Measurements from ENCODE around the gene TES. TPM values are rescaled to one million over a fixed set of nuclear protein-coding genes. Genes with fewer than 3 reads are reported as not detected.
A peak's percentile ranks its signal among the peaks of the same experiment; 100 is the strongest.

The TES gene
- total and polyA plus RNA-seq, 4 experiments from 2014 or later: 109 to 248 (median 154) TPM

DNA sequence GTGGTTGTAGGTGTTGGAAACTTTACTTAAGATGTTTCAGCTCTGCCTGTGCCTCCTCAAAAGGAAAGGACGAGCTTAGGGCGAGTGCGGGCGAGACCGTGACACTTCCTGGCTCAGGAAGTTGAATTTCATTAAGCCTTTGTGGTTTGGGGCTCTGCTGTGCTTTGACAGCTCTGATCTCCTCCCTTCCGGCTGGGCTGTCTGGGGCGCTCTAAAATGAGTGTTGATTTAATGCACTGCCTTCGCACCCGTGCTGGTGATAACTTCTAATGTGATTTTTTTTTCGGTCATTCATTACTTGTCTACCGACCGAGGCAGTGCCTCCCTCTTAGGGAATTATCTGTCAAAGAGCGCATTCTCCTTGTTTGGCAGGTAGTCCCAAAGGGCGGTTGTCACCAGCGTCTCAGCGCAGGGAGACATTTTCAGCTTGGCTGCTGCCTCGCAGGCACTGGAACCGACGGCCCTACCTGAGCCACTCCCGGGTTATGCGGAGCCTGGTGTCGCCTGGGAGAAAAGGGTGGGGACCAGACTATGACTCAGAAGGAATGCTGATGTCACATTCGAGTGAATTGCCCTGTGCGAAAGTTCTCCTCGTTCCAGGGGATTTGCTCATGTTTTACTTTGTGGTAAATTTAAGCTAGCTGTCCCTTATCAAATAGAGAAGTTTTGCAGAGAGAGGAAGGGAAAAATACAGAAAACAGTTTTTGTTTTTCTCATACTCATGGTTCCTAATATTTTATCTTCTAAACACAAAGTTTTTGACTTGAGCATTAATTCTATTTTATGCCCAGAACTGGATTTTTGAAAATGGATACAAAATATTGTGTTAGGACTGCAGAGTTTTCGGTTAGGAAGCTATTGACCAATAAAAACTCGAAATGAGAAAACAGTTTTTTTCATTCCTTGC is 920 bp downstream of the TES start:
- Histone ChIP-seq H3K27ac (ENCODE audit: low read depth, low read length) (peak overlapping the region; percentile 92), H3K4me3 (ENCODE audit: low read length in 2 of 2) (peak overlapping the region; percentile 62 to 82), H3K36me3 (ENCODE audit: insufficient read depth, low read length) (no peaks in the 10 kb centered on the region), H3K27me3 (ENCODE audit: insufficient read depth, low read length) (no peaks in the 10 kb centered on the region), H3K9me3 (ENCODE audit: control insufficient read depth in 1 of 2, low read length in 2 of 2) (no peaks in the 10 kb centered on the region), H3K4me1 (ENCODE audit: insufficient read depth, low read length) (peaks cover 56% of the 10 kb centered on the region)
- peak; percentile 80 to 93 (median 85) for DNase-seq
- Mint-ChIP-seq H3K27ac (peak overlapping the region; percentile 96 to 99 (median 98)), H3K36me3 (peaks cover 4 to 17% of the 10 kb centered on the region in 2 donors), H3K27me3 (no peaks in the 10 kb centered on the region), H3K4me3 (peak overlapping the region; percentile 93 to 98 (median 98)), H3K9me3 (peaks cover 0 to 3% (median 0%) of the 10 kb centered on the region in 8 donors), H3K4me1 (peaks cover 49 to 62% (median 56%) of the 10 kb centered on the region in 4 donors)
- intact Hi-C loops (cut with micrococcal nuclease): loop anchor here (1.0 to 10.0 kb wide), 9 partner anchors 10 to 1974 kb away; partner anchors contain the start of genes CAPZA2, LSM8, MDFIC and ST7
- POLR2A ChIA-PET (ENCODE audit: partially characterized antibody): interaction anchor here (0.5 to 5.9 kb wide), 21 partner anchors 8 to 1288 kb away, joined by 3 to 96 read pairs (median 5); no protein-coding TSS in a partner anchor
- CTCF ChIA-PET (ENCODE audit: partially characterized antibody): interaction anchor here (0.8 to 6.3 kb wide), 16 partner anchors 8 to 380 kb away, joined by 3 to 118 read pairs (median 5); no protein-coding TSS in a partner anchor

GRCh38 chr7:116211913-116212596 is 1.7 kb downstream of the TES start:
- Histone ChIP-seq H3K36me3 (ENCODE audit: insufficient read depth, low read length) (no peaks in the 10 kb centered on the region), H3K4me1 (ENCODE audit: insufficient read depth, low read length) (peaks cover 64% of the 10 kb centered on the region), H3K27ac (ENCODE audit: low read depth, low read length) (peak overlapping the region; percentile 92), H3K27me3 (ENCODE audit: insufficient read depth, low read length) (no peaks in the 10 kb centered on the region), H3K4me3 (ENCODE audit: low read length in 2 of 2) (peak overlapping the region; percentile 62 to 82), H3K9me3 (ENCODE audit: control insufficient read depth in 1 of 2, low read length in 2 of 2) (no peaks in the 10 kb centered on the region)
- H3K36me3 Mint-ChIP-seq: peaks cover 4 to 17% of the 10 kb centered on the region in 2 donors
- H3K27me3 Mint-ChIP-seq: no peaks in the 10 kb centered on the region
- H3K4me3 Mint-ChIP-seq: peak overlapping the region; percentile 93 to 98 (median 98)
- H3K4me1 Mint-ChIP-seq: peaks cover 51 to 66% (median 60%) of the 10 kb centered on the region in 4 donors
- ChIA-PET CTCF (ENCODE audit: partially characterized antibody) (interaction anchor here (1.3 to 6.3 kb wide), 9 partner anchors 10 to 314 kb away, joined by 4 to 118 read pairs (median 7); no protein-coding TSS in a partner anchor), POLR2A (ENCODE audit: partially characterized antibody) (interaction anchor here (0.5 to 5.9 kb wide), 12 partner anchors 12 to 742 kb away, joined by 3 to 96 read pairs (median 6); no protein-coding TSS in a partner anchor)
- intact Hi-C loops (cut with micrococcal nuclease): loop anchor here (1.0 to 10.0 kb wide), 9 partner anchors 9 to 1973 kb away; partner anchors contain the start of genes CAPZA2, LSM8, MDFIC and ST7
- peaks cover 0 to 3% (median 0%) of the 10 kb centered on the region in 8 donors for H3K9me3 Mint-ChIP-seq
- DNase-seq: no peak
- peak overlapping the region; percentile 96 to 99 (median 98) for H3K27ac Mint-ChIP-seq

- Mint-ChIP-seq H3K9me3 (no peaks in the 10 kb centered on the region), H3K4me1 (peaks cover 53 to 74% (median 65%) of the 10 kb centered on the region in 4 donors), H3K27ac (peak overlapping the region; percentile 96 to 99 (median 98)), H3K4me3 (peak overlapping the region; percentile 93 to 98 (median 98)), H3K36me3 (peaks cover 4 to 17% of the 10 kb centered on the region in 2 donors), H3K27me3 (no peaks in the 10 kb centered on the region)
- Histone ChIP-seq H3K36me3 (ENCODE audit: insufficient read depth, low read length) (no peaks in the 10 kb centered on the region), H3K4me3 (ENCODE audit: low read length in 2 of 2) (peak overlapping the region in 1 of 2 donors; percentile 3), H3K27me3 (ENCODE audit: insufficient read depth, low read length) (no peaks in the 10 kb centered on the region), H3K27ac (ENCODE audit: low read depth, low read length) (peak overlapping the region; percentile 92), H3K4me1 (ENCODE audit: insufficient read depth, low read length) (peaks cover 72% of the 10 kb centered on the region), H3K9me3 (ENCODE audit: control insufficient read depth in 1 of 2, low read length in 2 of 2) (no peaks in the 10 kb centered on the region)
- ChIA-PET POLR2A (ENCODE audit: partially characterized antibody) (interaction anchor here (1.1 to 5.9 kb wide), 4 partner anchors 13 to 644 kb away, joined by 3 to 96 read pairs (median 44); no protein-coding TSS in a partner anchor), CTCF (ENCODE audit: partially characterized antibody) (interaction anchor here (1.3 to 6.3 kb wide), 4 partner anchors 20 to 35 kb away, joined by 5 to 118 read pairs (median 30); no protein-coding TSS in a partner anchor)
- intact Hi-C loops (cut with micrococcal nuclease): loop anchor here (5.0 to 10.0 kb wide), 2 partner anchors 739 to 1288 kb away; partner anchors contain the start of genes MDFIC and ST7
- DNase-seq: no peak
These were observed 2.5 kb downstream of the TES start for GRCh38 chr7:116212869-116213268.

GRCh38 chr7:116213361-116214130 is 3.2 kb downstream of the TES start:
- POLR2A ChIA-PET (ENCODE audit: partially characterized antibody): interaction anchor here (0.9 to 5.9 kb wide), 3 partner anchors 17 to 1292 kb away, joined by 3 to 96 read pairs (median 3); partner anchors contain the start of gene MDFIC
- H3K9me3 Mint-ChIP-seq: no peaks in the 10 kb centered on the region
- H3K36me3 Mint-ChIP-seq: peaks cover 4 to 17% of the 10 kb centered on the region in 2 donors
- no peaks in the 10 kb centered on the region for H3K36me3 ChIP-seq (ENCODE audit: insufficient read depth, low read length)
- H3K4me1 ChIP-seq (ENCODE audit: insufficient read depth, low read length): peaks cover 79% of the 10 kb centered on the region
- no peaks in the 10 kb centered on the region for H3K9me3 ChIP-seq (ENCODE audit: control insufficient read depth in 1 of 2, low read length in 2 of 2)
- peaks cover 57 to 81% (median 68%) of the 10 kb centered on the region in 4 donors for H3K4me1 Mint-ChIP-seq
- H3K27ac ChIP-seq (ENCODE audit: low read depth, low read length): peak overlapping the region; percentile 92
- intact Hi-C loops (cut with micrococcal nuclease): loop anchor here (5.0 to 10.0 kb wide), 2 partner anchors 739 to 1289 kb away; partner anchors contain the start of genes MDFIC and ST7
- CTCF ChIA-PET (ENCODE audit: partially characterized antibody): interaction anchor here (1.3 to 6.3 kb wide), 2 partner anchors 19 to 33 kb away, joined by 6 to 118 read pairs; no protein-coding TSS in a partner anchor
- no peak for DNase-seq
- H3K27me3 Mint-ChIP-seq: no peaks in the 10 kb centered on the region
- H3K4me3 Mint-ChIP-seq: peak overlapping the region; percentile 63 to 98 (median 98)
- H3K27ac Mint-ChIP-seq: peak overlapping the region; percentile 96 to 99 (median 98)
- H3K27me3 ChIP-seq (ENCODE audit: insufficient read depth, low read length): no peaks in the 10 kb centered on the region
- H3K4me3 ChIP-seq (ENCODE audit: low read length in 2 of 2): peak overlapping the region in 1 of 2 donors; percentile 3

GRCh38 chr7:116214921-116215320 is 4.6 kb downstream of the TES start:
- Histone ChIP-seq H3K9me3 (ENCODE audit: control insufficient read depth in 1 of 2, low read length in 2 of 2) (no peaks in the 10 kb centered on the region), H3K36me3 (ENCODE audit: insufficient read depth, low read length) (no peaks in the 10 kb centered on the region), H3K4me3 (ENCODE audit: low read length in 2 of 2) (no peak overlapping the region), H3K4me1 (ENCODE audit: insufficient read depth, low read length) (peaks cover 84% of the 10 kb centered on the region), H3K27me3 (ENCODE audit: insufficient read depth, low read length) (no peaks in the 10 kb centered on the region), H3K27ac (ENCODE audit: low read depth, low read length) (no peak overlapping the region)
- ChIA-PET CTCF (ENCODE audit: partially characterized antibody) (interaction anchor here (1.3 to 3.4 kb wide), 3 partner anchors 18 to 35 kb away, joined by 4 to 33 read pairs (median 12); no protein-coding TSS in a partner anchor), POLR2A (ENCODE audit: partially characterized antibody) (interaction anchor here (4.9 kb wide), 1 partner anchor 17 kb away, joined by 25 read pairs; no protein-coding TSS in a partner anchor)
- DNase-seq: peak in 1 of 5 donors; percentile 19
- intact Hi-C loops (cut with micrococcal nuclease): loop anchor here (5.0 to 10.0 kb wide), 2 partner anchors 737 to 1290 kb away; partner anchors contain the start of genes MDFIC and ST7
- Mint-ChIP-seq H3K27me3 (no peaks in the 10 kb centered on the region), H3K4me3 (peak overlapping the region; percentile 14 to 98 (median 60)), H3K9me3 (no peaks in the 10 kb centered on the region), H3K27ac (peak overlapping the region; percentile 73 to 99 (median 96)), H3K36me3 (peaks cover 4 to 17% of the 10 kb centered on the region in 2 donors), H3K4me1 (peaks cover 62 to 88% (median 75%) of the 10 kb centered on the region in 4 donors)

Measured in CD4-positive, alpha-beta memory T cell (primary cell).